ENCODE data around the gene GGT6.
A peak's percentile ranks its signal among the peaks of the same experiment; 100 is the strongest.

GGT6 gene

DNA sequence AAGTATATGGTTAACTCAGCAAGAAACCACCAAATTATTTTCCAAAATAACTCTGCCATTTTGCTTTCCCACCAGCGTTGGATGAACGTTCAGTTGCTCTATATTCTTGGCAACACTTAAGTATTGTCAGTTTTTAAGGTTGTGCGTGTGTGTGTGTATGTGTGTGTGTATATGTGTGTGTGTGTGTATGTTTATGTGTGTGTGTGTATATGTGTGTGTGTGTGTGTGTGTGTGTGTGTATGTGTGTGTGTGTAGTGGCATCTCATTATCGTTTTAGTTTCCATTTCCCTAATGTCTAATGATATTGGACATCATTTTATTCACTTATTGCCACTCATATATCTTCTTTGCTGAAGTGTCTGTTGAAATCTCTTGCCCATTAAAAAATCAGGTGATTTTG is 12.7 kb upstream of the GGT6 start:
- no peak for DNase-seq

DNA sequence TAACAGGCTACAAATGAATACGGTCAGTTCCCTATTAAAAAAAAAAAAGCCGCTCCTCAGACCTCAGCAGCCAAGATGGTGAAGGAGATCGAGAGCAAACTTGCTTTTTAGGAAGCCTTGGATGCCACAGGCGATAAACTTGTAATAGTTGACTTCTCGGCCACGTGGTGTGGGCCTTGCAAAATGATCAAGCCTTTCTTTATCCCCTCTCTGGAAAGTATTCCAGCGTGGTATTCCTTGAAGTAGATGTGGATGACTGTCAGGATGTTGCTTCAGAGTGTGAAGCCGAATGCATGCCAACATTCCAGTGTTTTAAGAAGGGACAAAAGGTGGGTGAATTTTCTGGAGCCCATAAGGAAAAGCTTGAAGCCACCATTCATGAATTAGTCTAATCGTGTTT is 11.8 kb upstream of the GGT6 start:
- no peak for DNase-seq

DNA sequence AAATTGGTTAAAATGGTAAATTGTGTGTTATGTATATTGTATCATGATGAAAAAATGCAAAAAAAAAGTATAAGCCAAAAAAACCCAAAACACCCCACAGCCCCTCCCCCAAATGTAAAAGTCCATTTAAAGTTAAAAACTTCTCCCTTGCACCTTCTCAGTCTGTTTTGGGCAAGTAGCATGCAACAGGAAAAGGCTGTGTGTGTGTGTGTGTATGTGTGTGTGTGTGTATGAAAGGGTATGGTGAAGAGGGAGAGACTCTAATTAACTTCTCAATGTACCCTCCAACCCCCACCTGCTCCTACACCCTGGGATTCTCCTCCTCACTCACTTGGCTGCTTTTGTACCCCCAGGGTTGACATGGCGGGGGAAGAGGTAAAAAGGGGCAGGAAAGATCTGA is 9.2 kb upstream of the GGT6 start:
- DNase-seq, result no peak

DNA sequence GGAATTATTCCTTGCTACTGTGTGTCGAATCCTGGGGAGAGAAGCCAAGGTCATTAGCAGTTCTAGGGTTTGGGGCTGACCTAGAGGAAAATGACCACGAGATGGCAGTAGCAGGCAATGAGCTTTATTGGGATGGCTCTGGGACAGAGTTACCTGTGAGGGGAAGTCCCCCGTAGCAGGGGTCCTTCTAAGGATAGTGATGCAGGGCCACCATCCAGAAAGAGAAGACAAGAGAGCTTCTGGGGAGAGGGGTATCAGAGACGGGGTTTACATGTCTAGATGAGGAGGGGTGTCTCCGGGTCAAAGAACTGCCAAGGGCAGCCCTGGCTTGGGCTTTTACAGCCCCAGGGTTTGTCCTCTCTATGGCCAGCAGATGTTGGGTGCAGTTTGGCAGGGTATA is 6.4 kb upstream of the GGT6 start:
- peak; percentile 60 for DNase-seq

DNA sequence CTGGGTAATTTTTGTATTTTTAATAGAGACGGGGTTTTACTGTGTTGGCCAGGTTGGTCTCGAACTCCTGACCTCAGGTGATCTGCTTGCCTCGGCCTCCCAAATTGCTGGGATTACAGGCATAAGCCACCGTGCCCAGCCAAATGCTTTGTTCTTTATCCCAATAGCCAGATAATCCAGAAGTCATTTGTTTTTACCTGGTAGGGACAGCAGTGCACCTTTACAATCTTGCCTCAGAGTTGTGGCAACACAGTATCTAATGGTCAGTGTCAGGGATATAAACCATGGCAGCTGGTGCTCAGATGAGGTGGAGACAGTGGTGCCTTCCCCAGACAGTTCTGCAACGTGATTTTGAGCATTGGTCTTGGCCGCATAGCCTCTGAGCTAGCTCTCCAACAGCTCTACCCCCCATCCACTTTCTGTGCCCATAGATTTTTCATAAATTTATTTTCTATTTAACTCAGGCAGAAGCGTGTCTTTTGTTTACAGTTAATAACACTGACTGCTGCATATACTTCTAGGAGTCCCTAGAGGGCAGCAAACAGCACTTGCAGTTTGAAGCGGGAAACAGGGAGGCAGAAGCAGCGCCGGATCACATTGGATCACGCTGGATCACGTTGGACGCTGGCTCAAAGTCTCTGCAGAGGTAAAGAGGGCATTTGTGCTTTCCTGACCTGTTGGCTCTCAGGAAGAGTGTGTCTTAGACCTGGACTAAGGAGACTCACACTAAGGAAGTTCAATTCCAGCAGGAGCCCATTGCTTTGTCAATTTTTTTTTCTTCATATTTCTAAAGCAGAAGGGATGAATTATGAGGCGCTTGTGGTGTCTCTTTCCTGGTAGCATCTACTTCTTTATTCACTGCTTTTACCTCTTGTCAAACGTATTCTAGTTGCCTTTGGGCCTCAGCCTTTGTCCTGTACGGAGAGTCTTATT is 5.1 kb upstream of the GGT6 start:
- peak; percentile 82 for DNase-seq

DNA sequence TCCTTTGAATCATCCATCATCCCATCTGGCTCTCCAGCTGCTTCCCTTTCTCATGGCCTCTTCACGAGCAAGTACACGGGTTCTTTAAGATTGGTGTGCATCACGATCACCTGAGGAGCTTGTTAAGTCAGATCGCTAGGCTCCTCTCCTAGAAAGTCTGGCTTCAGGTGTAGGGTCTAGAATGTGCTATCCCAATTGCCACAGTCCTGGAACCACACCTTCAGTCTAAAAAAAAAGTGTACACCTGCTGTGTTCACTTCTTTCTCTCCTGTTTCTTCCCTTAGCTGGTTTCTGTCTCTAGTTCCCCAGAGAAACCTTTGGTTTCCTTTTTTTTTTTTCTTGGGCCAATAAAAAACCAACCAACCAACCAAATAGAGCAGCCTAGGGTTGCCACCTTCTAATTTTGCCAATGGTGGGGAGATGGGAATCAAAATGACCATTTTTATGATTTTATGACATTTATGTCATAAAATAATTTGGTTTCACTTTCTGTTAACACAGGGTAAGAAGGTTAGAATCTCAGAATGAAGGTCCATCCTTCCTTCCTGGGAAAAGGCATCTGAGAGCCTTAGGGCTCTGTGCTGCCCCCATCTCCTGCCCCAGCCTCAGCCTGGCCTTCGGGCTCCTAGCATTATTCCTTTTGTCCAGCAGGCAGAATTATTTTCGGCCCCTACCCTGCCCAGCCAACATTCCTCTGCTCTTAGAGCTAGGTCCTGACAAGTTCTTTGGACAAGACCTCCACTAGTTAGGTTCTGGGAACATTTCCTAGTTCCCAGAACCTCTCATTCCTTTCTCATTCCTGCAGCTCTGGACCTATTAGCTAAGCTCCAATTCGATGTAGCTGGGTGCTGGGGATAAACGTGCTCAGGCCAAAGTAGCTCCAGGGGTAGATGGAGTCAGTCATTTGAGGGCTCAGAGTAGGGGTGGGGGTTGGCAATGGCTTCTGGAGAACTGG is 1.9 kb upstream of the GGT6 start:
- no peak for DNase-seq

DNA sequence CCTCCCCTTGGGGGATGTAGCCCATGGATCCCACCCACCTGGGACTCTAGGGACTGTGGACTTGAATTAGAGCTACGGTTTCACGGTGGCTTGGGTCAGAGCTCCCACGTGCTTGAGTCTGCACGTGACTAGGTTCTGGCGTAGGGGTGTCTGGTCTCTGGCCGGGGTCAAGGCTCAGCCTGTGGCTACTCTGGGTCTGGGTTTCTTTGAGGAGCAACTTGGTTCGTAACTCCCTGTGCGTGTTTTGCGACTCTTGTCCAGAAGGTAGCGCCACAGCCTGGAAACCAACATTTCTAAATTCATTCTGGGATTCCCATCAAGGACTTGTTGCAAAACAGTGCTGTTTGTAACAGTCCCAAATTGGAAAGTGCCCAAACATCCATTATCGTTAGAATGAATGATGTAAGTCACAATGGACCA is 470 bp upstream of the GGT6 start:
- DNase-seq, result no peak

DNA sequence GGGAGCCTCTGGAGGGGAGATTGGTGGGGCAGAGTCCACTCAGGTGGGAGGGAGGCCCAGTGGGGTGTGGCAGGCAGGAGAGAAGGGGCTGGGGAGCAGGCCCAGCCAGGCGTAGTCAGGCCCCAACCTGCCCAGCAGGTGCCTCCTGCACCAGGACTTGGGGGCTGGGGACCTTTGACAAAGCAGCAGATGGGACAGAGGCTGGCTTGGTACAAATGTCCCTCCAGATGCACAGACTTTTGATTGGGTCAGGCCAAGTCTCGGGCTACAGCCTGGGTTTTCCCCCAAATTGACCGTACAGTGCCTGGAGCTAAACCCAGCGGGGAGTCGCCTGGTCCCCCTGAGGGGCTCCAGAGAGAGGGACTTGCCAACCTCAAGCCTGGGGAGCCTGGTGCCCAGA is 411 bp downstream of the GGT6 start:
- DNase-seq, result no peak

DNA sequence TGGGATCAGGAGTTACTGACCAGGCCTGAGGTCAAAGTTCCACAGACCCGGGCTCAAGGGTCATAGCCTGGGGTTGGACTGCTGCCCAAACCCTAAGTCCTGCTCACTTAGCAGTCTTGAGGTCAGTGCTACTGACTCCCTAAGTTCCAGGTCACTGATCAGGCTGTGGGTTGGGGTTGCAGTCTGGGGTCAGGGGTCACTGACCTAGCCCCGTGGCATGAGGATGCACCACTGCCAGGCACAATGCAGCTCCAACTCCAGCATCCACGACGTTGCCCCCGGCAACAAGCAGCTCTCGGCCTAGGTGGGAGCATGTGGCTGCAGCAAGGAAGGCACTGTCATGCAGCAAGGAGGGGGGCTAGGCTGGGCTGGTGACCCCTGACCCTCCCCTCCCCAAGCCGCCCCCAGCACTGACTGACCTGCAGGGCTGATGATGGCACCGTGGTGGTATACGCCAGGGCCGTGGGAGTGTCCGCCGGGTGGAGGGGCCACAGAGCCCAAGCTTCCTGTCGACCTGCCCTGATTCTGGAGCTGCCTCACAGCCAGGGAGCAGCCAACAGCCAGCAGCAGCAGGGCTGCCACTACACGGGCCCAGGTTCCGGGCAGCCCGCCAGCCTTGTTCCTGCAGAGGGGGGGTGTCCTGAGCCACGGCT is 1.1 kb downstream of the GGT6 start:
- no peak for DNase-seq

DNA sequence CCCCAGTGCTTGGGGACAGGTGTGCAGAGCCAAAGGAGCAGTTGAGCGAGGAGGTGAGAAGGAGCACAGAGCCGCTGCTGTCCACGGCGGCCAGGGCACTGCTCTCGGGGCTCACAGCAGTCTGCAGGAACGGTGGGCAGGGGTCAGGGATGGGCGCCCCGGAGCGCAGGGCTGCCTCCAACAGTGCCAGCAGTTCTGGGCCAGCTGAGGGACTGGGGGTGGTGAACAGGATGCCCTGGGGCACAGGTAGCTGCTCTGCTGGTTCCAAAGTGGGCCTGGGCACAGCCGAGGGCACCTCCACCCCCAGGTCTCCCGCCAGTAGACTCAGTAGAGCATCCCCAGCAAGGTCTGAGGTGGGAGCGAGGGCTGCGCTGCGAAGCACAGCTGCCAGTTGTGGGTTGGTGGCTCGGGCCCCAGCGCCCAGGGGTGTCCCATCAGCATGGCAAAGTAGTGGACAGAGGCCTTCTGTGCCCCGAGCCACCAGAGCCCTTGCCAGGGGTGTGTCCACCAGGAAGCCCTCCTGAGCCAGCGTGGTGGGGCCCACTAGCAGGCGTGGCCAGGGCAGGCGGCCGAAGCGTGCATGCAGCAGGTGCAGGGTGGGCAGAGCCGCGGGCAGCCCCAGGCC is 1.9 kb downstream of the GGT6 start:
- no peak for DNase-seq

DNA sequence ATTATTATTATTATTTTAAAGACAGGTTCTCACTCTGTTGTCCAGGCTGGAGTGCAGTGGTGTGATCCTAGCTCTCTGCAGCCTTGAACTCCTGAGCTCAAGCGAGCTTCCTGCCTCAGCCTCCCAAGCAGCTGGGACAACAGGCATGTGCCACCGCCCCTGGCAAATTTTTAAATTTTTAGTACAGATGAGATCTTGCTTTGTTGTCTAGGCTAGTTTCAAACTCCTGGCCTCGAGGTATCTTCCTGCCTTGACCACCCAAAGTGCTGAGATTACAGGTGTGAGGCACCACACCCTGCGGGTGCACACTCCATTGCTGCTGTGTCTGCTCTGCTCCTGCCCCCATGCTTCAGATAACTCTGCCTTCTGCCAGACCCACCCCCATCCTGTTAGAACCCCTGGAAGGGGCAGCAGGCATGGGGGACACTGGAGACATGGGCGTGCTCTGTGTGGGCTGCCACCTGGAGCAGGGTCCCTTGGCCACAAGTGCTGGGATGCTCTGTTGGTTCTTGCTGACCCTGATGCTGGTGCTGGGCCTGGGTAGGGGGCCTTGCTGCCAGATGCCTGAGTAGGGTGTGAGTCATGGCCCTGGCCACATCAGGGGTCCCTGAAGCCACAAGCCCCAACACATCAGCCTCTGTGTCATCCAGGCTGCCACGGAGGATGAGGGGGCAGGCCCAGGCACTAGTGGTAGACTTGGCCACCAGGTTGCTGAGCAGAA is 2.6 kb downstream of the GGT6 start:
- no peak for DNase-seq

DNA sequence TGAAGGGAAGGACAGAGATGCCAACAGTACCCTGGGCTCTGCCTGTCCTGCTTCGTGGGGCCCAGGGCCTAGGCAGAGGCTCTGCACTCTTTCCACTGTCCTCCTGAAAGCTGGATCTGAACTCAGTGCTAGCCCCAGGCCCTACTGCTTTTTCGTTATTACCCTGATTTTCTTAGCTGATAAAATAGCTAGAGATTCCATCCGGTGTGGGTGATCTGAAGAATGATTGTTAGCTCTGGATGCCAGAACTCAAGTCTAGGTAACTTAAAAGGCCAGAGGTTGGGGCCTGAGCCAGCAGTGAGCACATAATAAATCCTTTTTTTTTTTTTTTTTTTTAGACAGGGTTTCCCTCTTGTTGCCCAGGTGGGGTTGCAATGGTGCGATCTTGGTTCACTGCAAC is 3.4 kb downstream of the GGT6 start:
- DNase-seq, result no peak

DNA sequence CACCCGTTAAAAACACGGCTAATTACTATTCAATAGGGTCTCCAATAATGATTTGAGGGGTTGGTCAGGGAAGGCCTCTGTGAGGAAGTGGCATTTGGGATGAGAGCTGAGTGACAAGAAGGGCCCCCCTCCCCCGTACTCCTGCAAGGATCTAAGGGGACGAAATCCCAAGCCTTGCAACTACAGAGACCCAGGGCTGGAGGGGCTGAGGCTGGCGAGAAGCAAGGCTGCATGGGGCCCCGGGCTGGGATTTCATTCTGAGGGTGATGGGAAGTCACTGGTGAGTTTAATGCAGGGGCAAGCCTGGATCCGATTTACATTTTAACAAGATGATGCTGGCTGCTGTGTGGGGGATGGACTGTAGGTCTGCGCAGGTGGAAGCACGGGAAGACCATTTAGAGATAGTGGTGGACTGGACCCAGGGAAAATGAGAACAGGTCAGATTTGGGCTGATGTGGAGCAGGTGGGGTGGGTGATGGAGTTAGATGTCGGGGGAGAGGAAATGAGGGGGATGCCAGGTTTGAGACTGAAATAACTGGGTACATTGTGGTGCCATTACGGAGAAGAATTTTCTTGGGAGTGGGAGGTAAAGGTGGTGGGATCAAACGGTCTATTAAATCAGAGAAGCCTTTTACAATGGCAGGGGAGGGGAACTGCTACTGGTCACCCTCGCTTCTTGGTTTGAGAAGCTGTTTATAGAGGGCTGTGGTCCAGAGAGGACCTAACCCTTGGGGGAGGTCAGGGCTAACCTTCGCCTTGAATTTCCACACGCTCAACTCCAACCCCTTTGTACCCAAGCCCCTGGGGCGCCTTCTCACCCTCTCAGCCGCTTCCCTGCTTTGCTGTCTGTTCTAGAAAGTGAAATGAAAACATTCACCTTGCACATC is 4.3 kb downstream of the GGT6 start:
- no peak for DNase-seq

DNA sequence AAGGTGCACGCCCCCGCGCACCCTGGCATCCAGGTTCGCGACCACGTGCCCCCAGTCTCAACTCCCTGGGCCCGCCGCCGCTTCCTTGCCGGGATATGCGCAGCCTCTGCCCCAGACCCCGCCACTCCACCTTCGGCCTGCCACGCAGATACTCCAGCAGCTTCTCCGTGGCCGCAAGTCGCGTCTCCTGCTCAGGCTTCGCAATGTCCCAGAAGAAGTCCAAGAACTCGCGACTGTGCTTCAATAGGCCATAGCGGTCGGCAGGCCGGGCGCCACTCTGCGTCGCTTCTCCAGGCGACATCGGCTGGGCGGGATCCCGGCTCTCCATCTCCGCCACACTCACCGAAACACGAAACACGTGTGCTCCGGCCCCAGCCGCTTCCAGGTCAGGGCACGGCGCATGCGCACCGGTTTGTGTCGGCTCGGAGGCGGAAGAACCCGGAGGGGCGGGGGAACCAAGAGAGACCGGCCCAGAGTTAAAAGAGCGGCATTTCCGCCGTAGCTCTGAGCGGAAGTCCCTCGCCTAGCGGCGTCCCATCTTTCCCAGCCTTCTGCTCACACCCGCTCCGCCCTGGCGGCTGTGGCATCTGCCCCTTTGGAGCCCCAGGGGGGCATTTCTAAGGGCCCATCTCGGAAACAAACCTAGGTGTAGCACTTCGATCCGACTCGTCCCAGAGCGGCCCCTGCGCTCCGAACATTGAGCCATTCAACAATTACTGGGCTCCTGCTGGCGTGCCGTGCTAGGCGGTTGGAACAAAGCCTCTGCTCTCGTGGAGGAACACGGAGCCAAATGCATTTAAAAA is 5.2 kb downstream of the GGT6 start, which contains the start of gene MYBBP1A:
TSS of gene MYBBP1A (minus strand) at position 388 of the 803 bp plus-strand sequence. CDS start at position 328, 60 bp downstream.
- DNase-seq, result peak; percentile 95

DNA sequence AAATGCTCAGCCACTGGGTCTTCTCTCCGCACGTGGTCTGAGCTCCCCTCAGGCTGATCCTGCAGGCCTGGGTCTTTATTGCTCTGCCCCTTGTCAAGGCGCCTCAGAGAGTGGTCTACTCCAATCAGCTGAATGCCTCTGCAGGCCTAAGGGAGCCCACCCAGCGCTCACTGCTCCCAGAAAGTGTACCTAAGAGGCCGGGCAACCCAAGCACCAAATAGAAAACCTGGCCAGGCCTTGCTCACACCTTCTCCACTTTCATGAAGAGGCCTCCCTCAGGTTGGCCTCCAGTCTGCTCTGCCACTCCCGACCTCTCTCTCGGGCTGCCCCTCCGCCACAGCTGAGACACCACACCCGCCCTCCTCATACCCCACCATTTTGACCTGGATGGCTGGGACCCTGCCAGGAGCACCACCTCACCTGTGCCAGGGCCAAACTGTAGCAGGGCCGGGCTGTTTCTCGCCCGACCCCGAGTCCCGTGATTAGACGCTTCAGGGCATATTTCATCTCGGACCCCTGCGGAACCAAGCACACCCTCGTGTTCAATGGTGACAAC is 5.9 kb downstream of the GGT6 start:
- no peak for DNase-seq

DNA sequence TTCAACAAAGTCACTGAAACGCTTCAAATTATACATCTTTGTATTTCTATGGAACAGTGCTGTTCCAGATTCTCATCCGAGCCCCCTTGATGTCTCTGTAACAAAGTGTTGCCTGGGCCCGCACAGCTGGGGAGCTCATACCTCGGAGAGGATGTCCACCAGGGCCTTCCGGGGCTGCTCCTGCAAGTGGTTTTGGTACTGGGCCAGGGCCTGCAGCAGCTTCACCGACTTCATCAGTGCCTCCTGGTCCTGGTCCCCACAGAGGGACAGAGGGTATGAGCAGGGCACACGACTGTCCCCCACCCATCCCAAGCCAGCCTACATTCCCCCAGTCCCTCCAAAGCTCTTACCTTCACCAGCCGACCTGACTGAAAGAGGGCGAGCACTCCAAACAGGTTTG is 6.7 kb downstream of the GGT6 start:
- DNase-seq, result no peak

DNA sequence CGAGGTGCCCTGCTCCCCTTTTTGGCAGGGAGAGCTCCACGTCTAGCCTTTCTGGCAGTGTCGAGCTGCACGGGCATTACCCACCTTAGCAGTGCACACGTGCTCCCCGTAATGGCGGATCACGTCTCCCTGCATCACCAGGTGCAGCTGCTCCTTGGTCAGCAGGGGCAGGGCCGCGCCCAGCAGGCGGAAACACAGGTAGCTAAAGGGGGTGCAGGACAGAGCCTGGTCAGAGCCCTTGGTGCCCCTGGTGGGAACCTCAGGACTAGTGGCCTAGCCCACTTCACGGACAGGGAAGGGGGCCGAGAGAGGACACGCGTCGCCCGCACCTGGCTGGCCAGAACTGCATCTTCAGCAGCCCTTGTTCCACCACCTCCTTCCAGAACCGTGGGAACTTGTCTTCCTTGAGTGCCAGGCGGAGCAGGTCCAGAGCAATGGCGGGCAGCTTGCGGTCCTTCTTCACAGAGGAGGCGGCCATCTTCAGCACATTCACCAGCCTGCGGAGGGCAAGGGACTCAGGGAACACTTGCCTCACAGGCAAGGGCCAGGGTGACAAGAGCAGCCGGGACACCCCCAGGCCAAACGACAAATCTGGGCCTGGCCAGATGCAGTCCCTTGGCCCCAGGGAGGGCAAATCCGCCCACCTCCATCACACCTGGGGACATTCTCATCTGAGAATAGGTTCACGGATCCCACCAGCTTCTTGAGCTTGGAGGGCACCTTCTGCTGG is 8.4 kb downstream of the GGT6 start:
- DNase-seq, result no peak

DNA sequence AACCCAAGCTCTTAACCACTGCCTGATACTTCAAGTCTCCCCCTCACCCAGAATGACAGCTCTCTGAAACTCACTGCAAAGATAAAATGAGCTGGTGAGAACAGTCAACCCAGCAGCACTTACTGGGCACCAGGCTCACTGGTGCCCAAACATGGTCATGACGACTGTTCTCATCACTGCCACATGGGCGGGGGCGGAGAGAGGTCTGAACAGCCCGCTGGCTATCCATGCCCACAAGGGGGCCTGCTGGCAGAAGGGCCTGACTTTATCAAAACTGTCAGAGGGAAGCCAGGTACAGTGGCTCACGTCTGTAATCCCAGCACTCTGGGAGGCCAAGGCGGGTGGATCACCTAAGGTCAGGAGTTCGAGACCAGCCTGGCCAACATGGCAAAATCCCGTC is 9.2 kb downstream of the GGT6 start:
- DNase-seq, result no peak

DNA sequence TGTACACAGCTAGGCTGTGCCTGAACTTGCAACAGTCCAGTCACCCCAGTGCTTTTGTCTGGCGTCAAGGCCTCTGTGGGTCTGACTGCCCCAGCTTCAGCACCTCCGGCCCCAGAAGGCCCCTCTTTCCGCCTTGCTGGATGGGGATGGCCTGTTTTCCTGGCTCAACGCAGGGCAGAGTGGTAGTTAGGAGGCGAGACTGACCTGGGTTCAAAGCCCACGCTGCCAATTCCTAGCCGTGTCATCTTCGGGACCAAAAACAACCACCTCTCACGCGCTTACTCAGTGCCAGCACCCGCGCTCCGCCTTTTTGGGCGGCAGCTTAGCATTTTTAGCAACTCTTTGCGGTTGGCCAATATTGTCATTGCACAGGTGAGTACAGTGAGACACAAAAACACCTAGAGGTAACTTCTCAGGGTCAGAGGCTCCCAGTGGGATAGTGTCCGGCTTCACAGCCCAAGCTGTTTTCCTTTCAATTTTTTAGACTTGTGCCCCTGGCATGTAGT is 9.8 kb downstream of the GGT6 start:
- no peak for DNase-seq
